C4-2B (cell line): Measurements from ENCODE around the gene CFAP20DC.

Experiments used
- CTCF ChIP-seq: fragments of 450-650 bp; conservative IDR thresholded peaks from 2 replicates; pipeline ENCODE4 v1.5.1; 2017; ENCODE audit warnings: mild to moderate bottlenecking
- ZFX ChIP-seq: fragments of 450-650 bp; IDR thresholded peaks from 2 replicates; pipeline ENCODE4 v1.6.1; 2017

DNA sequence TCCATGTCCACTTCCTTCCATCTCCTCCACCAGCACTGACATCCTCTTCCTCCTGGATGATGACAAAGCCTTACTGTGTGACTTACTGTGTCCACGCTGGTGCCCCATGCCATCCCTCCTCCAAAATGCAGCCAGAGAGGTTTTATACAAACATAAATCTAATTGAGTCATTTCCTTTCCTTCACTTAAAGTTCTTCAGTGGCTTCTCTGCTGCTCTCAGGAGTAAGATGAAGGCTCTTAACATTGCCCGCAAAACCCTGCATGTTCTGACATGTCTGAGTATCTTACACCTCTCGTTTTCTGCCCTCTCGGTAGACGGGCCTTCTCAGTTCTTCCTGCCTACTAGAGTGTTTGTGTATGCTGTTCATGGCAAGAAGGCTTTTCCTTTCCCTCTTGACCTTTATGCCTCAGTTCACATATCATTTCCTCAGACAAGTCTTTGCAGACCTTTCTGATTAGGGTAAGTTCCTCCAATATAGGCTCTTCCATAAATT is 175.5 kb downstream of the CFAP20DC start:
- TF ChIP-seq CTCF, result no peak
- TF ChIP-seq ZFX, result no peak
